NCI-H146 (cell line): ENCODE data around the gene TRPC4.

ENCODE experiments used
- DNase-seq: peaks from one replicate; lab custom pipeline; 2025; lab: John Stamatoyannopoulos, UW

Gene TRPC4

DNA sequence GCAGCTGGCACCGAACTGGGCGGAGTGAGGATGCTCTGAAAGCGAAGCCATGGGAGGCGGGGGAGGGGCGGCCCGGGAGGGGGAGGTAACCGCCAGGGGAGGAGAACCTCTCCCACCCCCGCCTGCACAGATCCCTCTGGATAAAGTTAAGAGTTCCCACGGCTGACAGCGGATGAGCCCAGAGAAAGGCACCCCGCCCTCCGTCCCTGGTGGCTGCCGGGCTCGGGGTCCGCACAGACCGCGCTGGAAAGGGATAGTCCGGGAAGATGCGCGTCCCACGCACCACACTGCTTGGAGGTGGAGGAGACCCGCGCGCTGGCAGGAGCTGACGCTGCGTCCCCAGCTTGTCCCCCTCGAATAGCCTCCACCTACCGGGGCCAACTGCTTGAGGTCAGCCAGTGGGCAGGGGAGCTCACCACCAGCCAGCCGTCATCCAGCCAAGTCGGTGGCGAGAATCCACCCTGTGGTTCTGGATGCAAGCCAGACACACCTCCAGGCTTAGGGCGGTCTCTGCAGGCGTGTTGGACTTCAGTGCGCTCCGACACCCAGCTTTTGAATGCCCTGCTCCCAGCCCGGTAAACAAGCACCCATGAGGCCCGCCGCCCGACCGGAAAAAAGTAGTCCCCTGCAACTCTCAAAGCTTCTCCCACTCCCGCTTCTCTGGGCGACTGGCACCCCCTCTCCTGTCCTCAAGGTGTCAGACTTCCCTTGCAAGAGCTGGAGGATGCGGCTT lies at the start of gene TRPC4:
TSS of gene TRPC4 (minus strand) at position 17 of the 733 bp plus-strand sequence. CDS start 86,439 bp downstream, outside the sequence.
- peak; percentile 65 for DNase-seq

DNA sequence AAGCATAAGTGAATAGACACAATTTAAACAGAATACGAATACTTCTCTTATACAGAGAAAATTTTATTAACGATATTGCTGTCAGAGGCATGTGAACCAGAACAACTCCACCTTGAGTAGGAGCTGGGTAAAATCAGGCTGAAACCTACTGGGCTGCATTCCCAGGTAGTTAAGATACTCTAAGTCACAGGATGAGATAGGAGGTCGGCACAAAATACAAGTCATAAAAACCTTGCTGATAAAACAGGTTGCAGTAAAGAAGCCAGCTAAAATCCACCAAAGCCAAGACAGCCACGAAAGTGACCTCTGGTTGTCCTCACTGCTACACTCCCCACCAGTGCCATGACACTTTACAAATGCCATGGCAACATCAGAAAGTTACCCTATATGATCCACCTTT lies 49.2 kb upstream of the TRPC4 start:
- DNase-seq: no peak

DNA sequence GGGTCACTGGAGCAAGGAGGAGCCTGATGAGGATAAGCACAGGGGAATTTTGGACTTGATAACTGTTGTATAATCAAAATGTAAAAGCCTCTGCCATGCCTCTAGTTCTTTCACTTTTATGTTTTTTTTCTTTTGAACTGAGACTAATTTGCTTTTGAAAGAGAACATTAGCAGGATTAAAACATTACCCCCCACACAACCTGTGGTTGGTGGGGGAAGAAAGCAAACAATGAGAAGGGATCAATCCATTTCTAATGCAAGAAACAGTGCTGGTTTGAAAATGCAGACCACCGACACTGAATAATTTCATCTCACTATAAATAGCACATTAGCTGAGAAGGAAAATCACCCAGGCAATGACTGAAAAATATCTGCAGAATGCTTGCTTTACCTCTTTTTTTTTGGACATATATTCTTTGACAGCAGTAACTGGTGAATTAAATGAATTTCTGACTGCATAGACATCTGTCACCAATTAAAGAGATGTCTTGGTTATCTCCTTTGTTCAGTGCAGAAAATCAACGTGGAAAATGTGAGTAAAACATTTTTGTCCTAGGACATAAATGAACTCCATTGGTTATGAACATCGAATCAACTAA lies 48.6 kb upstream of the TRPC4 start:
- DNase-seq: no peak

DNA sequence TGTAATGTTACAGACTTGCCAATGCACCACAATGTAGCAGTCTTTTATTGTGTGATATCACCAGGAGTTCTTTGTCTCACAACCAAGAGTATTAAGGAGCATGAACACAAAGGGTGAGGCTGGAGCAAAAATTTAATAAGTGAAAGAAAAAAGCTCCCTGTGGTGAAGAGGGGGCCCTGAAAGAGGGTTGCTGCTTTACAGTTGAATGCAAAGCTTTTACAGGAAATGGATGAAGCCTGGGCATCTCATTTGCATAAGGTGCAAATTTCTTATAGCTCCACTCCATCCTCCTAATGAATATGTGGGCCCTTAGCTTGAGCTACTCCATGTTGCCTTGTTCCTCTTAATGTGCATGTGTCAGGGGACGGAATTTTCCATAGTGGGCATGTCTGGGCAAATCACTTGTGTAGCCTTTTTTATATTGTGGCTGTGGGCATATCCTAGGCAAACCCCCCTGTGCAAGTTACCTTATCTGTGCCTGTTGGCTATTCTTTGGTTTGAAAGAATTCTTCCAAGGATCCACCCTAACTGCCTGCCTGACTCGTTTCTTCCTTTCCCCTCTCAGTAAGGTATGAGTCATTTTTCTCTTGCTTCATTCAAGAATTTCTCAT lies 45.3 kb upstream of the TRPC4 start:
- no peak for DNase-seq

DNA sequence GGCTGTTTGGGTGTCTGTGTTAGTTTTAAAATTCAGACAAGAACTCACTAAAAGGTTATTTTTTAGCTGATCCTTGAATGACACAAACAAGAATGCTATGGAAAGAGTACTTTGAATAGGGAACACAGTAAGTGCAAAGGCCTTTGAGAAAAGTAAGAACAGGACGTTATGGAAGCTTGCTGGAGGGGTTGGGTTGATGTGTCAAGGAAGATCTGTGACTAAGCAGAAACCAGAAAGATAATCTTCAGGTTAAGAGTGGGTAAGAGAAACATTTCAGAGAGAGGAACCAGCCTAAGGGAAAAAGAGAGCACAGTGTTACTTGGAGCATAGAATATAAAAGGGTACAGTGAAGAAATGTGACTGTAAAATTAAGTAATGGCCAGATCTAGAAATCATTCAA lies 41.2 kb upstream of the TRPC4 start:
- DNase-seq: no peak

DNA sequence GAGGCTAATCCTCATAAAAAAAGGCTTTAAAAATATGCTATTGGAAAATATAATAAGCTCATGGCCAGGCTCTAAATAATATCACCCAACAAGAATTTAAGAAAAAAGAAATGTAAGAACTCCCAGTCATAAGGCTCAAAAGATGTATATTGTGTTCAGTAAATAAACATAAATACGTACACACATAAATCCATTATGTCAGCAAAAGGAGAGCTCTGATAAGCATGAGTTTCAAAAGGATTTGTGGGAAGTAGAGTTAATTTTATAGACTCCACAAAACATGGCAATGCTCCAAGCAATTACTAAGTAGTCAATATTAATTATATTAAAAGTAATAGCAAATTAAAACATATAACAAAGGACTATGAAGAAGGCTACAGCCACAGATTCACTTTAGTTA lies 37.3 kb upstream of the TRPC4 start:
- no peak for DNase-seq

DNA sequence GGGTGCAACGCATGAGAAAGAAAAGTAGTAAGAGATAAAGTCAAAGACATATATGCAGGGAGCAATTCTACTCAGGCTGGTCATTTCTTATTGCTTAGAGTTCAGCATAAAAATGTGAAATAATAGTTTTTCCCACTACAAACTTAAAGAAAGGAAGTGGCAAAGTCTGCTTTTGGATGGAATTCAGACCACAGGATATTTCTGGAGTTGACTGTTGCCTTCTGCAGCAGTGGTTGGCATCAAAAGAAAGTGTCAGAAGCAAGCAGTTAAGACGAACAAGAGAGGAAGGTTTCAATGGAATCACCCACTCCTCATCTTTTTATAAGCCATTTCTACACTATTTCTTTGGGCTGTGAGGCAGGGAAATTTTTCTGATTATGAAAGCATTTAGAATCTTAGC lies 36.2 kb upstream of the TRPC4 start:
- no peak for DNase-seq

DNA sequence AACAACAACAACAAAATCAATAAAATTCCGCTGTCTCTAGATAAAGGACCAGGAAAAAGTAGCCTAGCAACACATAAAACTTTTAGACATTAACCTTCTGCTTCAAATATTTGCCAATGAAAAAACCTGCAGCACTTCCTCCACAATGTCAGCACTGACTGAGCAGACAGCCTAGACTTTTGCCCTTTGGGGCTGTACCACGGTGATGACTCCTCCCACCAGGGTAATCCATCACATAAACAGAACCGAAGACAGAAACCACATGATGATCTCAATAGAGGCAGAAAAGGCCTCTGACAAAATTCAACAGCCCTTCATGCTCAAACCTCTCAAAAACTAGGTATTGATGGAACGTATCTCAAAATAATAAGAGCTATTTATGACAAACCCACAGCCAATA lies 30.2 kb upstream of the TRPC4 start:
- DNase-seq: no peak

DNA sequence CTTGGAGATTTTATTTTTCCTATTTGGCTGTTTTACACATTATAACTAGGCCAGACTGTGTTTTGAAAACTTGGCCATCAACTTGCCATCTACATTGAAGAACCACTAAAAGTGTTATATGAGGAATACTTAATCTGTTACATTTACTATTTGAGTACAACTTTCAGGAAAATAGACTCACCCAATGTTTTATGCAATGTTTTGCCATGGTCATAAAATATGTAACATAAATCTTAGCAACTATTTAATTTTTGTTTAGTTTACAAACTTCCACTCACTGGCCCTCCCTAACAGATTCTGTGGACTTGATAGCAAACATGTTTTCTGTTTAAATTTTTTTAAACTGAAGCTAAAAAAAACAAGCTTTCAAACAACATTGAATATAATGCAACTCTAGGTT lies 23.7 kb upstream of the TRPC4 start:
- DNase-seq: no peak

DNA sequence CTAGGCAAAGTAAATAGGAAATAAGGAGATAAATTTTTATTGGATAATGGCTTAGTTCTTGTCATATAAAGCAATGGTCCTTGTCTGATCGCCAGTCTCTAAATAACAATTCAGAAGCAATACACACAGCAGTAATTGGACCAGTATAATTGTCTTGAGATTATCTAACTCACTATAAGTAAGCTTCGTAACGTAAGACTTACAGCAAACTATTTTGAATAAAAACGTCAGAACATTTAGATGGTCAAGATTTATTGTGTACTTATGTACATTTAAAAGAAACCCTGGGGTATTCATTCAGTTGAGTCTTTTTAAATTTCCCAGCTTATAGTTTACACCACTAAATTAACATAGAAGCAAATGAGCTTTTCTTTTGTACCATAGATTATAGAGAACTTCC lies 20.2 kb upstream of the TRPC4 start:
- no peak for DNase-seq

DNA sequence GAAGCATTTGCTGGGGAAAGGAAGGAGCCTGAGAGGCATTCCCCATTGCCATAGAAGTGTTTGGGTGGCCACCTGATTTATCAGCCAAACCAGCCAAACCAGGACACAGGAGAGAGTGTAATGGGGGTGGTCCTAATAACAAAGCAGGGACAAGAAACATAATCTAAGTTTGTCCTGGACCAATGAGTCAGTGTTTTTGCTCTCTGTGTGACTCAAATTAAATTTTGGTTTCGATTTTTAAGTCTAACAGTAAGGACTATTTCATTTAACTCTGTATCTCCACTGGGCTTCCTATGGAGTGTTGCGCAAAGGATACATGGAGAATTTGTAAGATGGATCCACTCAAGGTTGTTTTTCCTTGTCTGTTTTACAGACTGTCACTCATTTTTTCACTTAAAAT lies 19.5 kb upstream of the TRPC4 start:
- no peak for DNase-seq

DNA sequence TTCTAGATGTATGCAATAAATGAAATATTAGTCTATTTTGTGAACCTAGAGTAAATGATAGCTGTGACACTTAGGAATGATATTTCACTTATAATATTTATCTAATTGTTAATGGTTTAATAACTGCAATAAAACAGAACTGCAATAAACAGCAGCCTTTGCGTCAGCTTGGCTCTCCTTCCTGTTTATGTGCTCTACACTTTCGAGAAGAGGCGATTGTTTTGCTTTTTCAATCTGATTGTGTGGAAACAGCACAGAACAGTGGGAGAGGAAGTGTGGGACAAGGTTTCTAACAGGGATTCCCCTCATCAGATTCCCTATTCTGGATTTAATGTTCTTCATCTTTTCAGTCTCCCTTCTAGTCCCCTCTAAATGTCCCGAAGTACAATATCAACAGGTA lies 17.3 kb upstream of the TRPC4 start:
- DNase-seq: no peak

DNA sequence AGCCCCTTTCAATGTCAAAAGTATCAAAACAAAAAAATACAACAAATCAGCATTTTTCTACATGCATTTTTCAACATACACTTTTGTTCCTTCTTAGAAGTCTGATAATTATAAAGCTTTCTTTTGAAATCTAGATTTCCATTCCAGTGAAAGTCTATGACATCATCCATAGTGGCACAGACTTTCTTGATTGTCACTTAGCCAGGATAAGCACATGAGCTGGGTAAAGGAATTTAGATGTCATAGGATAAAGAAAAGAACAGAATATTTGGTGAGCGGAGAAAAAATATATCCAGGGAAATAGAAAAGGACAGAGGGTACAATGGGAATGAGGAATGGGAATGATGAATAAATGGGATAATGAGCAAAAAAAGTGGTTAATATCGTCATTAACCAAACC lies 15.1 kb upstream of the TRPC4 start:
- no peak for DNase-seq

DNA sequence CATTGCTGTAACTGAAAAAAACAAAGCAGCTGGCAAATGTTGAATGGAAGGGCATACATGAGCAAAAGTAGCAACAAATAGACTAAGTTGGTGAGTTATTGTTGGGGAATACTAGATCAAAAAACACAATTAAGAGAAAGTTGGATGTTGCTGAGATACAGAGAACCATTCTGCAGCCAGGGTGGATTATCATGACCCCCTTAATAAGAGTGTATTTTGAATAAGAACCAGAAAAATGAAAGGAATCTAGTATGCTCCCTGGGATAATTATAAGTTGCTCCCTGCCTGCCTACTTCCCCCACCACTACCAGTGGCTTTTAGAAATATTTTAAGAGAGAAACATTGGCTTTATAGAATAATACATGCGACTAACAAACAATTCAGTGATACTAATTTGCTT lies 14.5 kb upstream of the TRPC4 start:
- DNase-seq: no peak

DNA sequence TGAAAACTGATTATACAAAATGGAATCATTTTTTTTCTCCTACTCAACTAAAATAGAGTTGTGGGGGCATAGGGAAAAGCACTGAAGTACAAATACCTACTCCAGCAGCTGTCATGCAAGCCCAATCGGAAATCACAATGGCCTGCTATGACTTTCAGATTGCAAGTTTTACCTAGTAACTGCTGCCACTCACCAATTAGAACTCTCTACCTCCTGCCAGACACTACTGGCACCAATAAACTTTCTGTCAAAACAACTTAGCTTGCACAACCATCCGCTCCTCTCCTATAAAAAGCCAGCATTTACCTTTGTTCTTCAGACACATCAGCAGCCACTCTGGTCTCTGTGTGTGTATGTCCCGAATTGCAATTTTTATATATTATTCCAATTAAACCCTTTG lies 9.3 kb upstream of the TRPC4 start:
- DNase-seq: no peak

DNA sequence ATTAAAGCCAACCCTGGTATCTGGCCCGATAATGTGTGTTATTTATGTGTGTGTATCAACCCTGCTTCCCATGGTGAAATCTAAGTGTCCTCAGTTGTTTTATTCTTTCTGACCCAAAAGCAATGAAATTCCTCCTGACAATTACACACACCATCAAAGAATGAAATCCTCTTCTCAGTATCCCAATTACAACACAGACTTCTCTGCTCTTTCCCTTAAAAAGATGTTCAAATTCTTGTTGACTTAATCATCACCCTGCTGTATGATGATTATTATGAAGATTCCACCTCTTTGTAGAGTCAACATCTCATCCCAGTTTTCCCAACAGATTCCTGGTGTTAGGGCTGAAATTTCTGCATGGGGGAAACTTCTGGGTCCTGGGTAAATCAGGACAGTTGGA lies 8.9 kb upstream of the TRPC4 start:
- no peak for DNase-seq

DNA sequence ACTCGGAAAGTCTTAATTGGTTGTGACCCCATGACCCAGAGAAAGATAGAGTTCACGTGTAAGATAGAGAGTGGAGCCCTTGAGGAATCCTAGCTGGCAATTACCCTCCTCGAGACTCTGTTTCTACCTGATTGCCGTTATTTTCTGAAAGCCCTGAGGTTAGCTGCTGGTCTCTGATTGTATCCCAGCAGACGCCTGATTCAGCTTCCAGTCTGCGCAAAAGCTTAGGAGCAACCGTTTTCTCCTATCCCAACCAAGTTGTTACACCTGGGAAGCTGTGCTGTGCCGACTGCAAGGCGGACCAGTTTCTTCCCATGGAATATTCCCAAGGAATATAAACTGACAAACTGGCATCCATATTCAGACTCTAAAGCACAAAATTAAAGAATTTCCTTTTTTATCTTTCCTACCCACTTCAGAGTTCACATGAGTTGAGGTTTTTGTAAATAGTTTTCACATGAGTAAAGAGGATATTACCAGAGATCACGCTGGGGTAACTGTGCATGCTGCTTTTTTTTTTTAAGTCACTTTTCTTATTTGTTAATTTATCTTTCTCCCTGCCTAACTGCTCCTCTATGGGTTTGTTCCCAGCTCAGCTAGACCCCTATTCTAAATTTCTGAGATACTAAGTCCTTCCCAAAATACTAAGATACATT lies 1.5 kb upstream of the TRPC4 start:
- no peak for DNase-seq

DNA sequence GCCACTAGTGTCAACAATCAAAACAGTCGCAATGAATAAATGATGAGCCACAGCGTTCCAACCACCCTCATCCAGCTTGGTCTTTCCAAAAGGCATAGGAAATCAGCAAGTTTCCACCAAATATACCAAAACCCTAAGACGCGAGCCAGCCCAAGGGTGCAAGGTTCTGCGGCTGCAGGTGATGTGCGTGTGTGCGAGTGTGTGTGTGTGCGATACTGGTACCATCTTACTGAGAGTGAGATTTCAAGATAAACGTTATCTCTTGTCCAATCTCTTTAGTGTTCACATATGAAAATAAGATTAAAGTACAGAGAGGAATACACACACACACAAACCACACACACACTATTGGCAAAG lies 895 bp upstream of the TRPC4 start:
- no peak for DNase-seq

DNA sequence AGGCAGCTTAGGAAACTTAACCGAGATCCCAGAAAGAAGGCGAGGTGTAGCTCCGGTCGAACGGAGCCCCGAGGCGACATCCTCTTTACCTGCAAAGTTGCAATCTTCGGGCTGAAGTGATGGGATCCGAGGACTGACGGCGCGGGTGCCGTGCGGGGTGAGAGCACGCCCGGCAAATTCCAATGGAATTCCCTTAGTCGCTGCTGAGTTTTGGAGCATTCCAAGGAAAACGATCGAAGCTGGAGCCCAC lies 141 bp downstream of the TRPC4 start:
- DNase-seq: peak; percentile 14

DNA sequence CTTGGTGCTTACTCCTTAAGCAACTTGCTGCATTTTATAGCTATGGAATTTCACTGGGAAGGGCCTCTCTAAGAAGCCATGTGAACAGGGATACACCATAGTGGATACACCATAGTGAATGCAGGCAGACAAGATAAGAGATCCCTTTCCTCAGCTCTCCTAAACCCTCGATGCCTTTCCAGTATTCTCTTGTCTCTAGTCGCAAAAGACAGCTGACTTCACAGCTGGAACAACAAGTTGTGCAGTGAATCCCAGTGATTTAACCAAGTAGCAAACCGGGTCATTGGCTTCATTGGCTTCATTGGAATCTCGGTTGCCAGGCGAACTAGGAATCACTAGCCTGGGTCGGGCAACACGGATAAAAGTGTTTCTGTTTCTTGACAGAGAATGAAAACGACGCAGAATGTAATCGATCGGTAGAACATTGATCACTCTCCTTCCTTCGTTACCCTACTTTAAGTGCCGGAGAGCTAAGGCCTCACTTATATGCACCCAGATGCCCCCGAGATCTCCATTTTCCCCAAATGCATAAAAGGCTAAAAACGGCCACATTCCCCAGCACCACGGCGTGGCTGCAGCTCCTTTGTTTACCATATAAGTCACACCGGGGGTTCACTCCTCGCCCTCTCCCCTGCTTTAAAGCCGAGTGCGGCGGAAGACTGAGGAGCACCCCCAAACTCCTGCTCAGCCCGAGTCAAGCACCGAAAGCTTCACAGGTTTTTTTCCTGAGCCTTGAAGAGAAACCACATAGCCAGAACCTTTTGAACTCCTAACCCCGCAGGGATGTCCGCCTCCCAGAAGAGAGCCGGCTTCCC lies 674 bp downstream of the TRPC4 start:
- DNase-seq: no peak

DNA sequence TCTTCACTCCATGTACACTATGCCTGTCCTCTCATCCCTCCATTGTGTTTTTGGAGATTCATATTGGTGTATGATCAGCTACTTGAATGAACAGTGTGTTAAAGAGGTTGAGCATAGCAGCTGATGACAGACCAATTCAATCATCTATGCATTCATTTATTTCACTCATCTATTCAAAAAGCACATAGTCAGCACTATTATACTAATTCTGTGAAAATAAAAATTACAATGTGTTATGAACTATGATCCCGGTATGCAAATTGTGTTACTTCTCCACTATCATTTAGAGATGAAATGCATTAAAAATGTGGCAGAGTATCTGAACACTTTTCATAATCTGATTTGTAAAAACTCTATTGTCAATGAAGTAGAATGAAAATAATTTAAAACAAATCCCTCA lies 5.9 kb downstream of the TRPC4 start:
- DNase-seq: no peak

DNA sequence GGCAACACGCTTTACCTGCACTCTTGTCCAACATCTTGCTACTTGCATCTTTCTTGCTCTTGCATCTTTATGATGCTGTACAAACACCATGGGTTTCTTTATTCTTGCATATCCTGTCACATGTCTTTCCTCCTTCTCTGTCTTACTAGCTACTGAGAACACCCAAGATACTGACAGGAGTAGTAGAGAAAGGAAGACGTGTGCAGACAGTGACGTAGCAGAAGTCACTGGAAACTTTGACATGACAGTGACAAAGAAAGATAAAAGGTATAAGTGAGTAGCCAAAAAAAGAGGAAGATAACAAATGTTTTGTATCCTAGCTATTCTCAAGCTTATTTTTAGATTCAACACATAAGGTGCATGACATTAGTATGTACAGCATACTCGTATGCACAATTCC lies 34.2 kb downstream of the TRPC4 start:
- no peak for DNase-seq

DNA sequence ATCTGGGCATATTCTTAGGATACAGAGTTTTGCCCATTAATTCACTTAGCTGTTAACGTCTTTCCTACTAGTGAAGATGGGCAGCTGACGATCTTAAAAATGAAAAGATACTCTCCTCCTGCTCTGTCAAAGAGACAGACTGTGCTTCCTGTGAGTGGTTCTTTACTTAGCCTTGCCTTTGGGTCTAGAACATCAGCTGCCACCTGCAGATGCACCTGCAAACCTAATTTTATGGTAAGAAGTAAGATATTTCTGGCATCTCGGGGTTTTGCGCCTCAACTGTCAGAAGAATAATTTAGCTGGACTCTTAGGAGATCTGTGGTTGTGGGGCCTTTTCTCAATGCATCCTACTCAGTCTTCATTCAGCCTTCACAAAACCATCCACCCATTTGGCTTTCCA lies 36.2 kb downstream of the TRPC4 start:
- DNase-seq: no peak
